CD14-positive monocyte (primary cell): ENCODE measurements around the gene CSRP1. TPM values are rescaled to one million over a fixed set of nuclear protein-coding genes. Genes with fewer than 3 reads are reported as not detected.

ENCODE experiments used
- DNase-seq, 3 donors: peaks; one replicate each; pipeline ENCODE4 v3.0.0-alpha.2; 2011 to 2022
- H2AFZ ChIP-seq: 2 replicates; pipeline ENCODE4 v1.6.0; 2012; ENCODE audit warnings: mild to moderate bottlenecking, low read depth, low read length, inconsistent platforms; ENCODE audit not compliant: insufficient read depth, poor library complexity, severe bottlenecking
- H3K27ac ChIP-seq, 2 donors: 1 replicate in 1 of 2; 2 replicates in 1 of 2; pipeline ENCODE4 v1.5.1; 2012 to 2013; ENCODE audit warnings: low read length in 2 of 2, control low read depth in 1 of 2, inconsistent platforms in 1 of 2, low read depth in 1 of 2, mild to moderate bottlenecking in 1 of 2
- H3K27me3 ChIP-seq, 2 donors: one replicate each; pipeline versions ENCODE4 v1.6.0 to v1.6.1; 2011 to 2013; ENCODE audit warnings: low read length in 2 of 2; ENCODE audit not compliant: control insufficient read depth in 2 of 2, insufficient read depth in 2 of 2
- H3K36me3 ChIP-seq, 2 donors: replicated peaks in 1 of 2; 1 replicate in 1 of 2; 2 replicates in 1 of 2; pipeline versions ENCODE4 v1.5.1 to v1.6.1; 2012 to 2013; ENCODE audit warnings: low read length in 2 of 2, control low read depth in 1 of 2, inconsistent platforms in 1 of 2, mild to moderate bottlenecking in 1 of 2; ENCODE audit not compliant: insufficient read depth in 2 of 2, control insufficient read depth in 1 of 2
- H3K4me1 ChIP-seq, 2 donors: 1 replicate in 1 of 2; 2 replicates in 1 of 2; pipeline versions ENCODE4 v1.5.1 to v1.6.1; 2012 to 2013; ENCODE audit warnings: low read length in 2 of 2, control low read depth in 1 of 2, inconsistent platforms in 1 of 2, mild to moderate bottlenecking in 1 of 2, moderate library complexity in 1 of 2; ENCODE audit not compliant: insufficient read depth in 2 of 2, control insufficient read depth in 1 of 2
- H3K4me2 ChIP-seq: replicated peaks from 2 replicates; pipeline ENCODE3; 2012; ENCODE audit warnings: low read length, moderate library complexity, mild to moderate bottlenecking; ENCODE audit not compliant: poor library complexity, severe bottlenecking; ENCODE audit errors: extremely low read depth
- H3K4me3 ChIP-seq, 3 experiments: fragments of 200-600 bp in 1 of 3; sonication (generic) in 1 of 3; replicated peaks in 1 of 3; 1 replicate in 2 of 3; 2 replicates in 1 of 3; pipeline ENCODE4 v1.5.1; 2011 to 2013; ENCODE audit warnings: low read length in 3 of 3, mild to moderate bottlenecking in 3 of 3, control low read depth in 2 of 3, low read depth in 2 of 3, inconsistent platforms in 1 of 3, moderate library complexity in 1 of 3
- H3K79me2 ChIP-seq: 2 replicates; pipeline ENCODE4 v1.6.0; 2012; ENCODE audit warnings: mild to moderate bottlenecking, control low read depth, inconsistent platforms, low read length, moderate library complexity; ENCODE audit not compliant: insufficient read depth
- H3K9ac ChIP-seq: 2 replicates; pipeline ENCODE4 v1.6.0; 2017; ENCODE audit warnings: low read length, mild to moderate bottlenecking; ENCODE audit not compliant: insufficient read depth, poor library complexity, severe bottlenecking
- H3K9me3 ChIP-seq, 2 donors: replicated peaks in 1 of 2; 1 replicate in 1 of 2; 2 replicates in 1 of 2; pipeline versions ENCODE4 v1.5.1 to v1.6.1; 2012 to 2013; ENCODE audit warnings: low read length in 2 of 2, control low read depth in 1 of 2; ENCODE audit not compliant: control insufficient read depth in 1 of 2, insufficient read depth in 1 of 2
- H4K20me1 ChIP-seq: 2 replicates; pipeline ENCODE4 v1.6.0; 2012; ENCODE audit warnings: mild to moderate bottlenecking, low read length, control low read depth, moderate library complexity; ENCODE audit not compliant: insufficient read depth
- H3K27ac Mint-ChIP-seq, 7 donors: one replicate each; pipeline ENCODE4 v1.8.0; 2020; ENCODE audit warnings: mild to moderate bottlenecking in 7 of 7, mixed read lengths in 7 of 7, moderate library complexity in 6 of 7, inconsistent platforms in 2 of 7
- H3K27me3 Mint-ChIP-seq, 3 donors: one replicate each; pipeline ENCODE4 v1.8.0; 2021 to 2022; ENCODE audit warnings: low read depth in 3 of 3, mild to moderate bottlenecking in 3 of 3, mixed read lengths in 3 of 3, moderate library complexity in 3 of 3, inconsistent platforms in 1 of 3
- H3K36me3 Mint-ChIP-seq, 2 donors: one replicate each; pipeline ENCODE4 v1.8.0; 2020; ENCODE audit warnings: mixed read lengths in 2 of 2, inconsistent platforms in 1 of 2, mild to moderate bottlenecking in 1 of 2
- H3K4me1 Mint-ChIP-seq: one replicate; pipeline ENCODE4 v1.8.0; 2020; ENCODE audit warnings: mild to moderate bottlenecking, mixed read lengths
- H3K4me3 Mint-ChIP-seq, 2 donors: one replicate each; pipeline ENCODE4 v1.8.0; 2020; ENCODE audit warnings: mild to moderate bottlenecking in 2 of 2, mixed read lengths in 2 of 2, moderate library complexity in 1 of 2
- H3K9me3 Mint-ChIP-seq, 7 donors: one replicate each; pipeline ENCODE4 v1.8.0; 2020 to 2022; ENCODE audit warnings: mixed read lengths in 7 of 7, mild to moderate bottlenecking in 6 of 7, moderate library complexity in 6 of 7, inconsistent platforms in 2 of 7
- CTCF ChIP-seq: fragments of 200-600 bp; IDR thresholded peaks from one replicate; pipeline ENCODE4 v1.8.0; 2022; ENCODE audit warnings: antibody characterized with exemption, mild to moderate bottlenecking
- WGBS: methylation state at CpG from one replicate; pipeline ENCODE4 v1.1.5; 2013; ENCODE audit warnings: missing lambda C conversion rate; ENCODE audit not compliant: insufficient coverage; 5-methylcytosine and 5-hydroxymethylcytosine counted together
- intact Hi-C, 2 donors: fragments of 100-400 bp; cut with micrococcal nuclease; formaldehyde crosslinking; loops; one replicate each; pipeline versions ENCODE4 v1.15.0 to v1.15.1; 2023
- polyA plus RNA-seq, 3 donors: library from polyadenylated mRNA; depleted of rRNA in 1 of 3; unstranded in 2 of 3; stranded (reverse) in 1 of 3; fragments of 300-500 nt in 2 of 3; fragments of >200 nt in 1 of 3; fragmentation: Illumina TruSeq in 2 of 3; gene quantifications; 1 replicate in 2 of 3; 2 replicates in 1 of 3; pipeline ENCODE4 v1.2.3, GENCODE V29; 2012 to 2021

CSRP1 gene
- polyA plus RNA-seq, 3 donors: 87.4 to 111 (median 98.8) TPM

DNA sequence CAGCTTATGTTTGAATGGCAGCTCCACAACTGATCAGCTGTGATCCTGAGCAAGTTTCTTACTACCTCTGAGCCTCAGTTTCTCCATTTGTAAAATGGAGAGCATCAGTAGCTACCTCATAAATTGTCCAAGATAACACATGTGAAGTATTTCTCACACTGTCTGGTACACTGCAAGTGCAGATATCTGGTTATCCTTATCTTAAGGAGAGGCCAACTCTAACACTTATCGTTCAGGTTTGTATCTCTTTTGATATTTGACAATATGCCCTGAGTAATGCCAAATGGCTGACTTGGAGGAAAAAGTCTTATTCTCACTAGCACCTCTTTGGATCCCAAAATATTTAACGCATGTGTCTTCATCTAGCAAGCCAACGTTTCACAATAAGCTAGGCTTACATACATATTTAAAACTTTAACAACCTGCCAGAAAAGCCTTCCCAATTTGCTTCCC lies 2.7 kb downstream of the CSRP1 start:
- no peak for DNase-seq
- H3K4me1 Mint-ChIP-seq: peaks cover 49% of the 10 kb centered on the region
- no peak overlapping the region for H3K4me3 Mint-ChIP-seq
- intact Hi-C loops: no loop called here
- peaks cover 15 to 24% of the 10 kb centered on the region in 2 donors for H3K36me3 Mint-ChIP-seq
- no peaks in the 10 kb centered on the region for H3K27me3 Mint-ChIP-seq
- Histone ChIP-seq H3K27me3 (no peaks in the 10 kb centered on the region), H4K20me1 (peaks cover 59% of the 10 kb centered on the region), H3K36me3 (peaks cover 0 to 33% of the 10 kb centered on the region in 2 donors), H2AFZ (no peak overlapping the region), H3K79me2 (peaks cover 75% of the 10 kb centered on the region), H3K4me3 (no peak overlapping the region), H3K27ac (no peak overlapping the region), H3K9me3 (no peaks in the 10 kb centered on the region), H3K4me1 (peaks cover 32 to 38% of the 10 kb centered on the region in 2 donors), H3K9ac (no peak overlapping the region), H3K4me2 (no peak overlapping the region)
- no peak overlapping the region for H3K27ac Mint-ChIP-seq
- no peaks in the 10 kb centered on the region for H3K9me3 Mint-ChIP-seq
- TF ChIP-seq CTCF: no peak
- 100% methylated on average over 1 of the region's 3 CpGs for WGBS

GRCh38 chr1:201503397-201504176 lies 3.3 kb downstream of the CSRP1 start:
- no peaks in the 10 kb centered on the region for H3K9me3 ChIP-seq
- Mint-ChIP-seq H3K27ac (no peak overlapping the region), H3K9me3 (no peaks in the 10 kb centered on the region), H3K27me3 (no peaks in the 10 kb centered on the region), H3K4me3 (no peak overlapping the region), H3K4me1 (peaks cover 47% of the 10 kb centered on the region), H3K36me3 (peaks cover 17 to 30% of the 10 kb centered on the region in 2 donors)
- no peak overlapping the region for H3K4me3 ChIP-seq
- peaks cover 0 to 39% of the 10 kb centered on the region in 2 donors for H3K36me3 ChIP-seq
- H3K9ac ChIP-seq: no peak overlapping the region
- H3K27me3 ChIP-seq: no peaks in the 10 kb centered on the region
- H3K27ac ChIP-seq: no peak overlapping the region
- TF ChIP-seq CTCF: no peak
- 79% methylated on average over 11 of the region's 13 CpGs for WGBS
- intact Hi-C loops: loop anchor here in 1 of 2 donors (2.0 kb wide), 1 partner anchor 15 kb away; no protein-coding TSS in a partner anchor
- no peak overlapping the region for H2AFZ ChIP-seq
- DNase-seq: no peak
- H3K4me1 ChIP-seq: peaks cover 32 to 36% of the 10 kb centered on the region in 2 donors
- H3K4me2 ChIP-seq: no peak overlapping the region
- peaks cover 81% of the 10 kb centered on the region for H3K79me2 ChIP-seq
- peaks cover 65% of the 10 kb centered on the region for H4K20me1 ChIP-seq
